ENCODE measurements around the gene OMA1.

The OMA1 gene

GRCh38 chr1:58460469-58460868 lies 86.1 kb downstream of the OMA1 start:
- DNase-seq (ENCODE audit: low read depth in 1 of 2, low spot score in 1 of 2) = no peak

- no peak for DNase-seq (ENCODE audit: low read depth in 1 of 2, low spot score in 1 of 2)
Observed at GRCh38 chr1:58459911-58460310, 86.6 kb downstream of the OMA1 start.

GRCh38 chr1:58457023-58457635 lies 89.4 kb downstream of the OMA1 start:
- DNase-seq (ENCODE audit: low read depth in 1 of 2, low spot score in 1 of 2) = no peak

GRCh38 chr1:58456470-58456869 lies 90.1 kb downstream of the OMA1 start:
- DNase-seq (ENCODE audit: low read depth in 1 of 2, low spot score in 1 of 2) = no peak

- no peak for DNase-seq (ENCODE audit: low read depth in 1 of 2, low spot score in 1 of 2)
Observed at GRCh38 chr1:58454807-58455206, 91.7 kb downstream of the OMA1 start.

- DNase-seq (ENCODE audit: low read depth in 1 of 2, low spot score in 1 of 2) = no peak
Observed at GRCh38 chr1:58454385-58454784, 92.1 kb downstream of the OMA1 start.

GRCh38 chr1:58451560-58452191 lies 94.8 kb downstream of the OMA1 start:
- DNase-seq (ENCODE audit: low read depth in 1 of 2, low spot score in 1 of 2) = no peak

- DNase-seq (ENCODE audit: low read depth in 1 of 2, low spot score in 1 of 2) = no peak
Observed at GRCh38 chr1:58447886-58448285, 98.6 kb downstream of the OMA1 start.

- DNase-seq (ENCODE audit: low read depth in 1 of 2, low spot score in 1 of 2) = no peak
Observed at GRCh38 chr1:58447042-58447441, 99.5 kb downstream of the OMA1 start.

GRCh38 chr1:58446368-58446767 lies 100.2 kb downstream of the OMA1 start:
- no peak for DNase-seq (ENCODE audit: low read depth in 1 of 2, low spot score in 1 of 2)

GRCh38 chr1:58443986-58444868 lies 102.3 kb downstream of the OMA1 start:
- no peak for DNase-seq (ENCODE audit: low read depth in 1 of 2, low spot score in 1 of 2)

GRCh38 chr1:58442114-58442513 lies 104.4 kb downstream of the OMA1 start:
- no peak for DNase-seq (ENCODE audit: low read depth in 1 of 2, low spot score in 1 of 2)

- no peak for DNase-seq (ENCODE audit: low read depth in 1 of 2, low spot score in 1 of 2)
Observed at GRCh38 chr1:58441699-58442098, 104.8 kb downstream of the OMA1 start.

GRCh38 chr1:58440696-58441095 lies 105.8 kb downstream of the OMA1 start:
- no peak for DNase-seq (ENCODE audit: low read depth in 1 of 2, low spot score in 1 of 2)

GRCh38 chr1:58439946-58440345 lies 106.6 kb downstream of the OMA1 start:
- DNase-seq (ENCODE audit: low read depth in 1 of 2, low spot score in 1 of 2) = no peak

GRCh38 chr1:58438468-58438867 lies 108.1 kb downstream of the OMA1 start:
- no peak for DNase-seq (ENCODE audit: low read depth in 1 of 2, low spot score in 1 of 2)

GRCh38 chr1:58437623-58438022 lies 108.9 kb downstream of the OMA1 start:
- no peak for DNase-seq (ENCODE audit: low read depth in 1 of 2, low spot score in 1 of 2)

- no peak for DNase-seq (ENCODE audit: low read depth in 1 of 2, low spot score in 1 of 2)
Observed at GRCh38 chr1:58436615-58437297, 109.8 kb downstream of the OMA1 start.

- DNase-seq (ENCODE audit: low read depth in 1 of 2, low spot score in 1 of 2) = no peak
Observed at GRCh38 chr1:58435376-58435775, 111.2 kb downstream of the OMA1 start.

GRCh38 chr1:58434607-58435006 lies 111.9 kb downstream of the OMA1 start:
- DNase-seq (ENCODE audit: low read depth in 1 of 2, low spot score in 1 of 2) = no peak

GRCh38 chr1:58434181-58434580 lies 112.3 kb downstream of the OMA1 start:
- DNase-seq (ENCODE audit: low read depth in 1 of 2, low spot score in 1 of 2) = no peak
